Measurements from ENCODE around the gene DNA2.
"Not testable (repeated sequence)": the region's sequence is repeated elsewhere in the genome, so short reads cannot be mapped to it uniquely, and the experiment has no call there.

DNA sequence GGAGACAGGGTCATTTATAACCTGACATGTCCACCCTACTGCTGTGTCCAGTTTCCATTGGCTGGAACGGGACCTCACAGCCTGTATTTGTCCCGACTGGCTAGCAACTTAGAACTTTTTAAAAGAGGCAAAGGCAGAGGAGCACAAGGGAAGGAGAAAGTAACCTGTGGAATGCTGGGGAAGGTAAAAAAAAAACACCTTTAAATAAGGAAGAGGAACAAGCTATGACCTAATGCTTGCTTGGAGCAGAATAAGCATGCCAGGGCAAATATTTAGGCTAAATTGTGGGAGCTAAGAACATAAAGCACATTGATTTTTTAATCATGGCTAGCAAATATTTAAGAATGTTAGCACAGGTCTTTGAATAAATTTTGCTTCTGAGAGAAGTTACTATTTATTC, 44.4 kb upstream of the DNA2 start:
- not testable (repeated sequence) for TF ChIP-seq POLR2A (IDR thresholded peaks at IDR 0.05; ENCODE audit: low read depth, low read length); POLR2AphosphoS5 (IDR thresholded peaks at IDR 0.05; ENCODE audit: low read depth, low read length); PAX5 (IDR thresholded peaks at IDR 0.05; ENCODE audit: insufficient read depth, low read length, severe bottlenecking)

All from GM12891 (cell line).